Sigmoid colon (tissue), 7 donors: Measurements from ENCODE around the gene NOSIP. TPM values are rescaled to one million over a fixed set of nuclear protein-coding genes. Genes with fewer than 3 reads are reported as not detected.

Source experiments
- DNase-seq: peaks from one replicate; pipeline ENCODE4 v3.0.0-alpha.2; 2019
- H3K27ac ChIP-seq, 4 donors: fragments of 200-600 bp; sonication (generic); one replicate each; pipeline ENCODE4 v1.5.1; 2016 to 2019; ENCODE audit warnings: mild to moderate bottlenecking in 1 of 4
- H3K27me3 ChIP-seq, 3 donors: fragments of 200-600 bp; sonication (generic); one replicate each; pipeline ENCODE4 v1.5.1; 2019; ENCODE audit warnings: mild to moderate bottlenecking in 1 of 3
- H3K36me3 ChIP-seq, 4 donors: fragments of 200-600 bp; sonication (generic); one replicate each; pipeline ENCODE4 v1.5.1; 2016 to 2019
- H3K4me1 ChIP-seq, 4 donors: fragments of 200-600 bp; sonication (generic); one replicate each; pipeline ENCODE4 v1.5.1; 2017 to 2019
- H3K4me3 ChIP-seq, 4 donors: fragments of 200-600 bp; sonication (generic); one replicate each; pipeline ENCODE4 v1.5.1; 2017 to 2019; ENCODE audit warnings: mild to moderate bottlenecking in 2 of 4, moderate library complexity in 1 of 4
- H3K9me3 ChIP-seq, 4 donors: fragments of 200-600 bp in 3 of 4; sonication (generic) in 3 of 4; one replicate each; pipeline versions ENCODE4 v1.5.1 to v1.6.1; 2013 to 2019
- EP300 ChIP-seq, 4 donors: sonication (generic); formaldehyde crosslinking; IDR thresholded peaks; one replicate each; pipeline ENCODE4 v1.6.1; 2017; ENCODE audit warnings: antibody characterized with exemption in 4 of 4
- POLR2A ChIP-seq, 2 donors: fragments of 450-650 bp; IDR thresholded peaks; one replicate each; pipeline ENCODE4 v1.6.1; 2016; ENCODE audit warnings: antibody characterized with exemption in 2 of 2, mild to moderate bottlenecking in 2 of 2, moderate library complexity in 2 of 2
- POLR2AphosphoS5 ChIP-seq, 4 donors: sonication (generic); formaldehyde crosslinking; IDR thresholded peaks; one replicate each; pipeline ENCODE4 v1.6.1; 2017; ENCODE audit warnings: antibody characterized with exemption in 4 of 4
- WGBS, 2 donors: extraction: QIAGEN DNeasy Blood & Tissue Kit; methylation state at CpG; one replicate each; pipeline ENCODE4 v1.1.7; 2013; 5-methylcytosine and 5-hydroxymethylcytosine counted together
- intact Hi-C: fragments of 100-400 bp; cut with DNase I; formaldehyde crosslinking; loops from one replicate; pipeline ENCODE4 v1.15.1; 2023
- polyA plus RNA-seq, 3 donors: library from polyadenylated mRNA; stranded (reverse); fragments of 200-250 nt; gene quantifications; one replicate each; pipeline ENCODE4 v1.2.3, GENCODE V29; 2013
- total RNA-seq, 4 donors: library from RNA; depleted of rRNA; stranded (reverse); fragments of >200 nt; gene quantifications; one replicate each; pipeline ENCODE4 v1.1.0, GENCODE V29; 2016
- TF ChIP-seq, protein P1 (sequence below), 4 experiments: fragments of 450-650 bp in 3 of 4; fragments of 200-600 bp in 1 of 4; IDR thresholded peaks; one replicate each; pipeline ENCODE4 v1.5.1; 2016 to 2019; ENCODE audit warnings: antibody characterized with exemption in 4 of 4, mild to moderate bottlenecking in 3 of 4, moderate library complexity in 2 of 4
- donor health status: healthy with polysubstance abuse.
- donor health status: Bipolar disorder and iron deficiency.
- donor health status: healthy.

The NOSIP gene
- total and polyA plus RNA-seq, 7 donors, result 47.6 to 123 (median 67.8) TPM

DNA sequence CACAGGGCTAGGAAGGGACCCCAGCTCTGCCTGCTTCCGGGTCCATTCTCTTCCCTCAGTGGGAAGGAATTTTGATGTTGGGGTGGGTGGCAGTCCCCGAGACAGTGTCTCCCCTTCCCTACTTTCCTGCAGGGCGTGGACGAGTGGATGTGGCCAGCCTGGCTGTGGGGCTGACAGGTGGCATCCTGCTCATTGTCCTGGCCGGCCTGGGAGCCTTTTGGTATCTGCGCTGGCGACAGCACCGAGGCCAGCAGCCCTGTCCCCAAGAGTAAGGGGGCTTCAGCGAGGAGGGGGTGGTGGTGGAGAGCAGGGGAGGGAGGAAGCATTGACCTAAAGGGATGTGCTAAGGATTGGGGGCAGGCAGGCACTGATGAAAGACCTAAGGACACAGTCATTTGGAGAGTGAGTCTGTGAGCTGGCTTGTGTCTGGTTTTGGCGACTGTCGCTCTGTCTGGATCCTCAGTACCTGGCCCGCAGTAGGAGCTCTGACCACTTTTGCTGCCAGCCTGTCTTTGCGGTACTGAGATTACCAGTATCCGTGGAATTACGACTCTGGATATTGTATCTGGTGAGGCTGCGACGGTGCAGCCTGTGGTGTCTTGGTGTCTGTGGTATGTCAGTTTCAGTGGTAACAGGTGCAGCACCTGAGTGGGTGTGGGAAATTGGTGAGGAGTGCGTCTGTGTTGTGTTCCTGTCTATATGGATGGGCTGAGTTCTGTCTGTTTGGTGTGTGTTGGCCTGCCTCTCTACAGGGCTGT, 8.2 kb upstream of the NOSIP start:
- TF ChIP-seq, protein P1, sequence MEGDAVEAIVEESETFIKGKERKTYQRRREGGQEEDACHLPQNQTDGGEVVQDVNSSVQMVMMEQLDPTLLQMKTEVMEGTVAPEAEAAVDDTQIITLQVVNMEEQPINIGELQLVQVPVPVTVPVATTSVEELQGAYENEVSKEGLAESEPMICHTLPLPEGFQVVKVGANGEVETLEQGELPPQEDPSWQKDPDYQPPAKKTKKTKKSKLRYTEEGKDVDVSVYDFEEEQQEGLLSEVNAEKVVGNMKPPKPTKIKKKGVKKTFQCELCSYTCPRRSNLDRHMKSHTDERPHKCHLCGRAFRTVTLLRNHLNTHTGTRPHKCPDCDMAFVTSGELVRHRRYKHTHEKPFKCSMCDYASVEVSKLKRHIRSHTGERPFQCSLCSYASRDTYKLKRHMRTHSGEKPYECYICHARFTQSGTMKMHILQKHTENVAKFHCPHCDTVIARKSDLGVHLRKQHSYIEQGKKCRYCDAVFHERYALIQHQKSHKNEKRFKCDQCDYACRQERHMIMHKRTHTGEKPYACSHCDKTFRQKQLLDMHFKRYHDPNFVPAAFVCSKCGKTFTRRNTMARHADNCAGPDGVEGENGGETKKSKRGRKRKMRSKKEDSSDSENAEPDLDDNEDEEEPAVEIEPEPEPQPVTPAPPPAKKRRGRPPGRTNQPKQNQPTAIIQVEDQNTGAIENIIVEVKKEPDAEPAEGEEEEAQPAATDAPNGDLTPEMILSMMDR (IDR thresholded peaks at IDR 0.05), result no peak
- TF ChIP-seq EP300 (IDR thresholded peaks at IDR 0.05) (no peak), POLR2A (IDR thresholded peaks at IDR 0.05) (no peak), POLR2AphosphoS5 (IDR thresholded peaks at IDR 0.05) (no peak)
- DNase-seq, result no peak
- peaks cover 0 to 28% (median 16%) of the 10 kb centered on the region in 4 donors for H3K4me1 ChIP-seq
- H3K27ac ChIP-seq, result no peak overlapping the region
- H3K4me3 ChIP-seq, result no peak overlapping the region
- no peaks in the 10 kb centered on the region for H3K9me3 ChIP-seq
- H3K36me3 ChIP-seq, result no peaks in the 10 kb centered on the region
- H3K27me3 ChIP-seq, result no peaks in the 10 kb centered on the region
- 80 to 88% methylated on average over 18 of the region's 18 CpGs for WGBS, 2 donors
- intact Hi-C loops, result no loop called here

DNA sequence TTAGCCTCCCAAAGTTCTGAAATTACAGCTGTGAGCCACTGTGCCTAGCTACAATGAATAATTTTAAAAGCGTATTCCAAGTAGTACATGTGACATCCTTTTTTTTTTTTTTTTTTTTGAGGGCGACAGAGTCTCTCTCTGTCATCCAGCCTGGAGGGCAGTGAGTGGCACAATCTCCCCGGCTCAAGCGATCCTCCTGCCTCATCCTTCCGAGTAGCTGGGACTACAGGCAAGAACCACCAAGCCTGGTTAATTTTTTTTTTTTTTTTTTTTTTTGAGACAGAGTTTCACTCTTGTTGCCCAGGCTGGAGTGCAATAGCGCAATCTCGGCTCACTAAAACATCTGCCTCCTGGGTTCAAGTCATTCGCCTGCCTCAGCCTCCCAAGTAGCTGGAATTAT, 6.9 kb upstream of the NOSIP start:
- peaks cover 0 to 16% (median 3%) of the 10 kb centered on the region in 4 donors for H3K4me1 ChIP-seq
- no peak for DNase-seq
- H3K9me3 ChIP-seq, result no peaks in the 10 kb centered on the region
- intact Hi-C loops, result no loop called here
- TF ChIP-seq POLR2AphosphoS5 (IDR thresholded peaks at IDR 0.05) (no peak), EP300 (IDR thresholded peaks at IDR 0.05) (no peak), POLR2A (IDR thresholded peaks at IDR 0.05) (no peak)
- TF ChIP-seq, protein P1 (IDR thresholded peaks at IDR 0.05), result no peak
- H3K4me3 ChIP-seq, result no peak overlapping the region
- H3K36me3 ChIP-seq, result no peaks in the 10 kb centered on the region
- WGBS, 2 donors, result 91 to 96% methylated on average over 8 of the region's 8 CpGs
- H3K27ac ChIP-seq, result no peak overlapping the region
- no peaks in the 10 kb centered on the region for H3K27me3 ChIP-seq

DNA sequence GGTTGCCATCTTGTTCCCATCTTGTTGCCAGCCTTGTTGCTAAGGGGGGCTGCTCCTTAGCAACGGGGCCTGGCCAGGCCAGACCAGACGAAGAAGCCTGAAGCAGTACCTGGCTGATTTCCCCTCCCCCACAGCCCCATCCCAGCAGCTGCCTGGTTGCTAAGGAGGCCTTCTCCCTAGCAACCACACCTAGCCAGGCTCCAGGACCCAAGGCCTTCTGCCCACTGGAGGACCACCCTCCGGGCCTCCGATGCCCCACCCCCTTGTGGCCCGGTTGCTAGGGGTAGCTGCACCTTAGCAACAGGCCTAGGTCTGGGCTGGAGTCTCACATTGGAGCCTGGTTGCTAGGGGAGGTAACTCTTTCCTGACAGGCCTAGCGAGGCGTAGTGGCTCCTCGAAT, 4.7 kb upstream of the NOSIP start:
- DNase-seq, result no peak
- no peak for TF ChIP-seq POLR2AphosphoS5 (IDR thresholded peaks at IDR 0.05)
- TF ChIP-seq, protein P1 (IDR thresholded peaks at IDR 0.05), result no peak
- no peak for TF ChIP-seq POLR2A (IDR thresholded peaks at IDR 0.05)
- no peak overlapping the region for H3K4me3 ChIP-seq
- WGBS, 2 donors, result 79 to 85% methylated on average over 8 of the region's 8 CpGs
- H3K27ac ChIP-seq, result no peak overlapping the region
- H3K4me1 ChIP-seq, result peaks cover 0 to 13% (median under 1%) of the 10 kb centered on the region in 4 donors
- no peaks in the 10 kb centered on the region for H3K9me3 ChIP-seq
- H3K27me3 ChIP-seq, result no peaks in the 10 kb centered on the region
- intact Hi-C loops, result no loop called here
- no peaks in the 10 kb centered on the region for H3K36me3 ChIP-seq

DNA sequence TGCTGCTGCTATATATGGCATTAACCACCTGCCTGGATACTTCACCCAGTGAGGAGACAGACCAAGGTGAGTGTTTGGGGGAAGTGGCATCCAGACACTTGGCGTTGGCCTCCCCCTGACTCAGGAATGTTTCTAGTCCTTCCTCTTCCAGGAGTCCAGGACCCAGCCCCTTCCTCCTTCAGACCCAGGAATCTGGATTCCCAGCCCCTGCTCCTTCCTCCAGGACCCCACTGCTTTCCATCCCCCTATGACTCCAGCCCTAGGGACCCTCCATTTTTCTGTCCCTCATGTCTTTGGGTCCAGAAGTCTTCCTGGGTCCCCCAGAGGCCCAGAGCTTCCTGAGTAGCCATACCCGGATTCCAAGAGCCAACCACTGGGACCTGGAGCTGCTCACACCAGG, 2.9 kb upstream of the NOSIP start:
- no peak overlapping the region for H3K4me3 ChIP-seq
- H3K4me1 ChIP-seq, result peaks cover 0 to 20% (median 14%) of the 10 kb centered on the region in 4 donors
- H3K36me3 ChIP-seq, result no peaks in the 10 kb centered on the region
- no peaks in the 10 kb centered on the region for H3K9me3 ChIP-seq
- intact Hi-C loops, result no loop called here
- H3K27ac ChIP-seq, result no peak overlapping the region
- TF ChIP-seq, protein P1 (IDR thresholded peaks at IDR 0.05), result no peak
- TF ChIP-seq POLR2AphosphoS5 (IDR thresholded peaks at IDR 0.05), result no peak
- no peak for TF ChIP-seq POLR2A (IDR thresholded peaks at IDR 0.05)
- 76 to 78% methylated on average over 2 of the region's 2 CpGs for WGBS, 2 donors
- no peak for DNase-seq
- no peaks in the 10 kb centered on the region for H3K27me3 ChIP-seq
